Activated naive CD8-positive, alpha-beta T cell treated with anti-CD3 and anti-CD28 coated beads, Interleukin-2, amount 10 ng/mL, durations not matched to agents 7 days and 5 days (primary cell): ENCODE results near the gene RABGAP1. TPM values are rescaled to one million over a fixed set of nuclear protein-coding genes. Genes with fewer than 3 reads are reported as not detected.

Source experiments
- ATAC-seq: fragments of 150-1000 bp; cut with Tn5 transposase; one replicate; pipeline ENCODE4 v1.10.0; 2021; ENCODE audit warnings: low read depth, moderate library complexity
- POLR2A ChIA-PET: fragments of 350-600 bp; sonication (Branson Sonifier 250); formaldehyde crosslinking; loops from one replicate; lab custom pipeline; 2021; ENCODE audit warnings: antibody characterized with exemption; lab: Charles Lee
- DNase-seq: peaks from one replicate; pipeline ENCODE4 v3.0.0; 2021
- H3K27ac Mint-ChIP-seq: one replicate; pipeline ENCODE4 v1.8.0; 2022; ENCODE audit warnings: mild to moderate bottlenecking, mixed read lengths
- H3K27me3 Mint-ChIP-seq: one replicate; pipeline ENCODE4 v1.8.0; 2022; ENCODE audit warnings: mild to moderate bottlenecking, moderate library complexity, mixed read lengths
- H3K36me3 Mint-ChIP-seq: one replicate; pipeline ENCODE4 v1.8.0; 2021; ENCODE audit warnings: mild to moderate bottlenecking, mixed read lengths
- H3K4me1 Mint-ChIP-seq: one replicate; pipeline ENCODE4 v1.8.0; 2021; ENCODE audit warnings: mixed read lengths
- H3K4me3 Mint-ChIP-seq: one replicate; pipeline ENCODE4 v1.8.0; 2022; ENCODE audit warnings: mild to moderate bottlenecking, moderate library complexity, mixed read lengths
- H3K9me3 Mint-ChIP-seq: one replicate; pipeline ENCODE4 v1.8.0; 2021; ENCODE audit warnings: mixed read lengths
- total RNA-seq, 2 experiments: library from RNA; stranded (reverse); gene quantifications; one replicate each; pipeline ENCODE4 v1.2.3, GENCODE V29; 2021

The RABGAP1 gene
- total RNA-seq, 2 experiments from 2014 or later, result 25.5 to 27.7 TPM

DNA sequence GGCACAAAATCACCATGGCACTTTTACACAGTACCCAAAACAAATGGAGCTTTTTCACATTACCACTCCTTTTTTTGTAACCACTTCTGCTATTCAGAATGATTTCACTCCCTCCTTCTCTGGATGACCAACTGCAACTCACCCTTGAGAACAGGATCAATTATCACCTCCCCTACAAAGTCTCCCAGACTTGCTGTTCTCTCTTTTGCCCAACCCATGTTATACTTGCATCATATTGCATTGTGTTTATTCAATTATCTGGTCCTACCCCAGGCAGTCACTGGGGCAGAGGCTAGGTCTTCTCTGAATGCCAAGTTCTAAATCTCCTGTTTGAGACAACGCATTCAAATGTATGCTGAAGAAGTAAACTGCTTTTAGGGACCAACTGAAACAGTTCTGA, 188.6 kb downstream of the RABGAP1 start:
- H3K36me3 Mint-ChIP-seq, result peaks cover 15% of the 10 kb centered on the region
- ATAC-seq (no peak), DNase-seq (no peak)
- no peak overlapping the region for H3K27ac Mint-ChIP-seq
- no peaks in the 10 kb centered on the region for H3K9me3 Mint-ChIP-seq
- POLR2A ChIA-PET, result no interaction called here
- H3K4me3 Mint-ChIP-seq, result no peak overlapping the region
- H3K4me1 Mint-ChIP-seq, result no peaks in the 10 kb centered on the region
- H3K27me3 Mint-ChIP-seq, result no peaks in the 10 kb centered on the region

GRCh38 chr9:123131258-123131657, 190.4 kb downstream of the RABGAP1 start:
- DNase-seq (no peak), ATAC-seq (no peak)
- Mint-ChIP-seq H3K36me3 (peaks cover 14% of the 10 kb centered on the region), H3K4me3 (no peak overlapping the region), H3K27ac (no peak overlapping the region), H3K27me3 (no peaks in the 10 kb centered on the region), H3K9me3 (no peaks in the 10 kb centered on the region), H3K4me1 (no peaks in the 10 kb centered on the region)
- POLR2A ChIA-PET, result no interaction called here

DNA sequence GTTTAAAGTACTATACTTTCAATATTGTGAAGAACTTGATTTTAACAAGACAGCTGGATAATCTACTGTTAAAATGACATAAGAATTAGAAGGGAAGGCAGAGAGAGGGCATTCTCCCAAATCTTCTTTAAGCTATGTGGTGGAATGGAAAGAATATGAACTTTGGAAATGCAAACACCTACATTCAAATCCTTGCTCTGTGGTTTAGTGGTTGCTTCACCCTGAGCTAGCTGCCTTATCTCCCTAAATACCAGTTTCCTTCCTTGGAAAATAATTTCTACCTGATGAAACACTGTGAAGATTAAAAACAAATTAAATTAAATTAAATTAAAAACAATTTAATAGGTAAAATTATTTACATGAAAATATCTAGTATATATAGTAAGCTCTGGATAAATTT, 191.2 kb downstream of the RABGAP1 start:
- DNase-seq, result no peak
- H3K27me3 Mint-ChIP-seq, result no peaks in the 10 kb centered on the region
- ATAC-seq, result no peak
- no peaks in the 10 kb centered on the region for H3K4me1 Mint-ChIP-seq
- H3K36me3 Mint-ChIP-seq, result peaks cover 14% of the 10 kb centered on the region
- POLR2A ChIA-PET, result no interaction called here
- no peak overlapping the region for H3K4me3 Mint-ChIP-seq
- no peak overlapping the region for H3K27ac Mint-ChIP-seq
- H3K9me3 Mint-ChIP-seq, result no peaks in the 10 kb centered on the region

DNA sequence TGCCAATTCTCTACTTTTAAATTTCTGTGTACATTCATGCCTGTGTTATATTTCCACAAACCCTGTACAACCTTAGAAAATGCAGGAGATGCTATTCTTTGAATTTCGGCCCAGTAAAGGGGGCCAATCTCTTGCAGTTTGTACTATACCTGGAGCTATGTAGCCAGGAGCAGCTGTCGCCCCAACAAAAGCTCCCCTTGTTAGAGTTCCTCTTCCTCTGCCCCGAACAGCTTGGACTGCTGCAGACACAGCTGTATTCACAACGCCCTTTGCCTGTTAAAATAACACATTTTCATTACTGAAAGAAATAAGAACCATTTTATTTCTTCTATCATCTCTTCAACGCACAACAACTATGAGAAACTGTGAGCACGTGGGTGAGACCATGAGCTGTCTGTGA, 191.9 kb downstream of the RABGAP1 start:
- DNase-seq, result no peak
- Mint-ChIP-seq H3K4me3 (no peak overlapping the region), H3K4me1 (no peaks in the 10 kb centered on the region), H3K27me3 (no peaks in the 10 kb centered on the region), H3K36me3 (peaks cover 12% of the 10 kb centered on the region), H3K27ac (no peak overlapping the region), H3K9me3 (no peaks in the 10 kb centered on the region)
- POLR2A ChIA-PET, result no interaction called here
- no peak for ATAC-seq

DNA sequence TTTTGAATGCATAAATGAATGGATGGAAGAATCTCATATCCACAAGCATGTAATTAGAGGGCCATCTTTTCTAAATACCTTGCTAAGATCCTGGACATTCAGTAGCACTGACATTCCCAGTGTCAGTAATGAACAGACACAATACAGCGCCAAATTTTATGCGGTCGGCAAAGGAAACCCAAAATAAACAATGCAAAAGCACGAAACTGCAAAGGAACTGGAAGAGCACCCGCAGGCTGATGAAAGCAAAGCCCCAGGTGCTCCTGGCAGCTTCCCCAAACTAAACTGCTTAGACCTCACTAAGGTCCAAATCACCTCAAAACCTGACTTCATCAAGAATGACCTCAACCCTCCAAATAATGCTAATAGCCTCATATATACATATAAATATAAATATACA, 194.6 kb downstream of the RABGAP1 start:
- Mint-ChIP-seq H3K4me3 (no peak overlapping the region), H3K27me3 (no peaks in the 10 kb centered on the region), H3K27ac (no peak overlapping the region), H3K4me1 (peaks cover 7% of the 10 kb centered on the region), H3K36me3 (peaks cover 12% of the 10 kb centered on the region), H3K9me3 (no peaks in the 10 kb centered on the region)
- ATAC-seq (no peak), DNase-seq (no peak)
- POLR2A ChIA-PET, result no interaction called here

DNA sequence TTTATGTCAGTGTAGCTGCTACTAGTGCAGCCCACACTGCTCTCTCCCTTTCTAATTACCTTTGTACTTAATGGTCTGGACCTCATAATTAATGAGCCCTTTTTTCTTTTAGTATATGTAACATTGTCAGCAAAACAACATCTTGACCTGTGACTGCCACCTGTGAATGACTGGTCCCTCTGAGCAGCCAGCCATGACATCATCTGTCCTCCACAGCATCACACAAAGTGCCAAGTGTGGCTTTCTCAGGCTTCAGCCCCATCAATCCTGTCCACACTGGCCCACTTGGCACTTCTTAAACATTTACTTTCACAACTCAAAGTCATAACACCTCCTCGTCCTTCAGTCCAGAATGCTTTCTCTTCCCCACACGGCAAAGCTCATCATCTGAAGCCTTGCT, 197.3 kb downstream of the RABGAP1 start:
- H3K27ac Mint-ChIP-seq, result no peak overlapping the region
- ATAC-seq (no peak), DNase-seq (no peak)
- H3K9me3 Mint-ChIP-seq, result no peaks in the 10 kb centered on the region
- H3K27me3 Mint-ChIP-seq, result no peaks in the 10 kb centered on the region
- H3K4me3 Mint-ChIP-seq, result no peak overlapping the region
- H3K36me3 Mint-ChIP-seq, result peaks cover 17% of the 10 kb centered on the region
- POLR2A ChIA-PET, result no interaction called here
- H3K4me1 Mint-ChIP-seq, result peaks cover 7% of the 10 kb centered on the region

DNA sequence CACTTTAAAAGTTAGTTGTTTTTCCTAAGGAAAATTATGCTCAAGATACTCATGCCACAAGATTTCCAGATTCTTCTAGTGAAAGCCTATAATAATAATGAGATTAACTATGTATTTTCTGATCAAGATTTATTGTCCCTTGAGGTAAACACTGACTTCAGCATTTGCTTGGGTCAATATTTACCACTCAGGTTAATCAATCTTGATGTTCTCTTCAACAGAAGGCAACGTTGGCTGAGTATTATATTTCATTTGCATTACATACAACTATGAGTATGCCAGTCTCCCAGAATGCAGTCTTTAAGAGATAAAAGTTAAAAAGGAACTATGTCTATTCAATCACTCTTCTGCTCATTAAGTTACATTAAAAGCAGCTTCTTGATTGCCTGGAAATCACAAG, 208.2 kb downstream of the RABGAP1 start:
- DNase-seq, result no peak
- Mint-ChIP-seq H3K27me3 (no peaks in the 10 kb centered on the region), H3K4me1 (no peaks in the 10 kb centered on the region), H3K9me3 (no peaks in the 10 kb centered on the region), H3K27ac (no peak overlapping the region), H3K4me3 (no peak overlapping the region), H3K36me3 (peaks cover 23% of the 10 kb centered on the region)
- no peak for ATAC-seq
- POLR2A ChIA-PET, result no interaction called here

- no peak overlapping the region for H3K27ac Mint-ChIP-seq
- POLR2A ChIA-PET, result no interaction called here
- no peak overlapping the region for H3K4me3 Mint-ChIP-seq
- DNase-seq (no peak), ATAC-seq (no peak)
- no peaks in the 10 kb centered on the region for H3K4me1 Mint-ChIP-seq
- H3K36me3 Mint-ChIP-seq, result peaks cover 15% of the 10 kb centered on the region
- no peaks in the 10 kb centered on the region for H3K27me3 Mint-ChIP-seq
- H3K9me3 Mint-ChIP-seq, result no peaks in the 10 kb centered on the region
Observed at GRCh38 chr9:123150708-123151503, 210.1 kb downstream of the RABGAP1 start.

Other genes with a start within 250 kb of the RABGAP1 start
- not detected for gene OR1L4, start 217.0 kb upstream of the RABGAP1 start, total RNA-seq
- not detected for gene OR1L6, start 198.7 kb upstream of the RABGAP1 start, total RNA-seq
- gene OR5C1, start 152.1 kb upstream of the RABGAP1 start, total RNA-seq, result not detected
- not detected for gene OR1K1, start 140.9 kb upstream of the RABGAP1 start, total RNA-seq
- gene PDCL, start 112.4 kb upstream of the RABGAP1 start, total RNA-seq, result 10 to 100 TPM; 24.3 to 26.6 TPM
- gene RC3H2, start 35.7 kb upstream of the RABGAP1 start, total RNA-seq, result 10 to 100 TPM; 52.6 to 55.0 TPM
- 10 to 100 TPM; 13.0 to 13.6 TPM for gene ZBTB6, start 27.7 kb upstream of the RABGAP1 start, total RNA-seq
- 10 to 100 TPM in 1 of 2 experiments, 1 to 10 TPM in 1; 8.3 to 11.2 TPM for gene ZBTB26, start 9.5 kb upstream of the RABGAP1 start, total RNA-seq
- 1 to 10 TPM in 1 of 2 experiments, under 1 TPM in 1; 0.40 to 1.2 TPM for gene GPR21, start 92.6 kb downstream of the RABGAP1 start, total RNA-seq